Adrenal gland (tissue), 12 donors: ENCODE results near the gene CDKAL1. TPM values are rescaled to one million over a fixed set of nuclear protein-coding genes. Genes with fewer than 3 reads are reported as not detected.

Experiments used
- DNase-seq, 7 donors: peaks; one replicate each; pipeline ENCODE4 v3.0.0-alpha.2; 2019 to 2020
- H3K27ac ChIP-seq, 5 donors: fragments of 200-600 bp; sonication (generic) in 4 of 5; 1 replicate in 3 of 5; 2 replicates in 2 of 5; pipeline versions ENCODE4 v1.5.1 to v1.8.0; 2016 to 2020; ENCODE audit warnings: mild to moderate bottlenecking in 1 of 5
- H3K27me3 ChIP-seq: fragments of 200-600 bp; 2 replicates; pipeline ENCODE4 v1.8.0; 2021
- H3K36me3 ChIP-seq, 2 donors: fragments of 200-600 bp; replicated peaks in 1 of 2; 1 replicate in 1 of 2; 2 replicates in 1 of 2; pipeline versions ENCODE4 v1.5.1 to v1.8.0; 2018 to 2022
- H3K4me1 ChIP-seq, 2 donors: fragments of 200-600 bp; replicated peaks in 1 of 2; 1 replicate in 1 of 2; 2 replicates in 1 of 2; pipeline versions ENCODE4 v1.5.1 to v1.8.0; 2018 to 2021
- H3K4me3 ChIP-seq, 4 donors: fragments of 200-600 bp; sonication (generic) in 3 of 4; one replicate each; pipeline ENCODE4 v1.5.1; 2016 to 2018
- H3K9me3 ChIP-seq, 3 donors: fragments of 200-600 bp; sonication (generic) in 1 of 3; replicated peaks in 1 of 3; 1 replicate in 2 of 3; 2 replicates in 1 of 3; pipeline versions ENCODE4 v1.5.1 to v1.8.0; 2016 to 2021
- CTCF ChIP-seq, 6 experiments: fragments of 450-650 bp in 4 of 6; fragments of 200-600 bp in 2 of 6; sonication (generic) in 1 of 6; IDR thresholded peaks; 1 replicate in 5 of 6; 2 replicates in 1 of 6; pipeline versions ENCODE4 v1.5.1 to v1.8.0; 2016 to 2021; ENCODE audit warnings: antibody characterized with exemption in 6 of 6, mild to moderate bottlenecking in 2 of 6, moderate library complexity in 1 of 6
- POLR2A ChIP-seq, 2 donors: fragments of 450-650 bp; IDR thresholded peaks; one replicate each; pipeline ENCODE4 v1.6.1; 2017; ENCODE audit warnings: antibody characterized with exemption in 2 of 2, mild to moderate bottlenecking in 2 of 2, moderate library complexity in 1 of 2
- WGBS, 4 donors: extraction: QIAGEN DNeasy Blood & Tissue Kit in 2 of 4; methylation state at CpG; one replicate each; pipeline versions ENCODE4 v1.1.5 to v1.1.7; 2013 to 2017; 5-methylcytosine and 5-hydroxymethylcytosine counted together
- intact Hi-C, 2 donors: fragments of 100-400 bp; cut with DNase I; formaldehyde crosslinking; loops; one replicate each; pipeline versions ENCODE4 v1.14.1 to v1.15.0; 2022 to 2023
- polyA plus RNA-seq, 3 donors: library from polyadenylated mRNA; stranded (reverse); fragments of 200-250 nt in 2 of 3; fragments of 350-450 nt in 1 of 3; fragmentation: Illumina TruSeq in 1 of 3; extraction: RNeasy Lipid Tissue Mini Kit (QIAGEN cat#74804) in 1 of 3; gene quantifications; one replicate each; pipeline ENCODE4 v1.2.3, GENCODE V29; 2013 to 2014
- total RNA-seq, 9 donors: library from RNA; depleted of rRNA in 4 of 9; stranded (reverse); fragments of >200 nt in 4 of 9; fragments of 120-200 nt in 1 of 9; fragmentation: NEBNext Ultra II Directional in 1 of 9; extraction: Animal tissue kit (Norgen Biotek cat#: 25700) in 1 of 9; gene quantifications; one replicate each; pipeline versions ENCODE4 v1.1.0 to v1.2.4, GENCODE V29; 2013 to 2023
- donor health status: healthy with polysubstance abuse.
- donor health status: Bipolar disorder and iron deficiency.
- donor health status: DM: yes; HTN: yes; CAD: no.
- donor health status: DM: no; HTN: no; CAD: no.
- donor health status: DM: no; HTN: no; CAD: no.
- donor health status: DM: yes; HTN: yes; CAD: no.

Gene CDKAL1
- total and polyA plus RNA-seq, 12 donors: 3.9 to 21.1 (median 10.6) TPM

- Histone ChIP-seq H3K36me3 (no peaks in the 10 kb centered on the region), H3K4me1 (no peaks in the 10 kb centered on the region), H3K9me3 (no peaks in the 10 kb centered on the region), H3K27me3 (no peaks in the 10 kb centered on the region), H3K4me3 (no peak overlapping the region), H3K27ac (no peak overlapping the region)
- no peak for DNase-seq
- WGBS, 4 donors: 93 to 99% (median 96%) methylated on average over 2 of the region's 2 CpGs
- TF ChIP-seq POLR2A (IDR thresholded peaks at IDR 0.05) (no peak), CTCF (IDR thresholded peaks at IDR 0.05) (no peak)
- intact Hi-C loops: no loop called here
Observed at GRCh38 chr6:20710341-20710740, 176.1 kb downstream of the CDKAL1 start.

GRCh38 chr6:20711518-20711917, 177.3 kb downstream of the CDKAL1 start:
- no peaks in the 10 kb centered on the region for H3K27me3 ChIP-seq
- H3K27ac ChIP-seq: no peak overlapping the region
- H3K36me3 ChIP-seq: no peaks in the 10 kb centered on the region
- no peak for DNase-seq
- intact Hi-C loops: no loop called here
- 75 to 83% (median 79%) methylated on average over 1 of the region's 1 CpG for WGBS, 4 donors
- H3K4me3 ChIP-seq: no peak overlapping the region
- no peaks in the 10 kb centered on the region for H3K9me3 ChIP-seq
- TF ChIP-seq POLR2A (IDR thresholded peaks at IDR 0.05) (no peak), CTCF (IDR thresholded peaks at IDR 0.05) (no peak)
- no peaks in the 10 kb centered on the region for H3K4me1 ChIP-seq

GRCh38 chr6:20712011-20712410, 177.8 kb downstream of the CDKAL1 start:
- no peaks in the 10 kb centered on the region for H3K9me3 ChIP-seq
- TF ChIP-seq CTCF (IDR thresholded peaks at IDR 0.05) (no peak), POLR2A (IDR thresholded peaks at IDR 0.05) (no peak)
- no peak overlapping the region for H3K4me3 ChIP-seq
- H3K27me3 ChIP-seq: no peaks in the 10 kb centered on the region
- H3K27ac ChIP-seq: no peak overlapping the region
- intact Hi-C loops: no loop called here
- H3K36me3 ChIP-seq: no peaks in the 10 kb centered on the region
- DNase-seq: no peak
- no peaks in the 10 kb centered on the region for H3K4me1 ChIP-seq
- 80 to 86% (median 84%) methylated on average over 2 of the region's 2 CpGs for WGBS, 4 donors

- no peaks in the 10 kb centered on the region for H3K27me3 ChIP-seq
- intact Hi-C loops: no loop called here
- no peak for DNase-seq
- H3K4me1 ChIP-seq: no peaks in the 10 kb centered on the region
- no peak overlapping the region for H3K4me3 ChIP-seq
- H3K9me3 ChIP-seq: no peaks in the 10 kb centered on the region
- no peak overlapping the region for H3K27ac ChIP-seq
- 64 to 79% (median 65%) methylated on average over 3 of the region's 3 CpGs for WGBS, 4 donors
- H3K36me3 ChIP-seq: no peaks in the 10 kb centered on the region
- TF ChIP-seq POLR2A (IDR thresholded peaks at IDR 0.05) (no peak), CTCF (IDR thresholded peaks at IDR 0.05) (no peak)
Observed at GRCh38 chr6:20715135-20715806, 181.0 kb downstream of the CDKAL1 start.
